GM21528 (cell line): ENCODE measurements around the gene HK3.

Experiments
- ATAC-seq: cut with Tn5 transposase; IDR thresholded peaks from one replicate; pipeline ENCODE4 v1.9.1; 2021; ENCODE audit warnings: mild to moderate bottlenecking, moderate library complexity; ENCODE audit not compliant: unreplicated experiment, low FRiP score

Gene HK3

GRCh38 chr5:176855598-176855997, 43.5 kb downstream of the HK3 start:
- no peak for ATAC-seq

GRCh38 chr5:176854164-176854563, 45.0 kb downstream of the HK3 start:
- no peak for ATAC-seq

GRCh38 chr5:176853151-176853778, 45.9 kb downstream of the HK3 start:
- ATAC-seq, result no peak

GRCh38 chr5:176851871-176852658, 47.1 kb downstream of the HK3 start:
- no peak for ATAC-seq

GRCh38 chr5:176851380-176851779, 47.8 kb downstream of the HK3 start:
- no peak for ATAC-seq

- no peak for ATAC-seq
Measured at GRCh38 chr5:176850371-176851245, 48.5 kb downstream of the HK3 start.

GRCh38 chr5:176849611-176850227, 49.4 kb downstream of the HK3 start:
- no peak for ATAC-seq

GRCh38 chr5:176848651-176849050, 50.5 kb downstream of the HK3 start:
- ATAC-seq, result no peak

GRCh38 chr5:176847726-176848290, 51.3 kb downstream of the HK3 start:
- no peak for ATAC-seq

GRCh38 chr5:176847148-176847547, 52.0 kb downstream of the HK3 start:
- ATAC-seq, result no peak

GRCh38 chr5:176846335-176847140, 52.6 kb downstream of the HK3 start:
- no peak for ATAC-seq

- ATAC-seq, result no peak
Measured at GRCh38 chr5:176845392-176845713, 53.8 kb downstream of the HK3 start.

- no peak for ATAC-seq
Measured at GRCh38 chr5:176844706-176845391, 54.3 kb downstream of the HK3 start.

- ATAC-seq, result no peak
Measured at GRCh38 chr5:176844281-176844680, 54.9 kb downstream of the HK3 start.

GRCh38 chr5:176843673-176844072, 55.5 kb downstream of the HK3 start:
- ATAC-seq, result no peak

- no peak for ATAC-seq
Measured at GRCh38 chr5:176837707-176838115, 61.4 kb downstream of the HK3 start.

GRCh38 chr5:176836811-176837706, 62.1 kb downstream of the HK3 start:
- ATAC-seq, result no peak

GRCh38 chr5:176835918-176836317, 63.2 kb downstream of the HK3 start:
- no peak for ATAC-seq
